ENCODE measurements around the gene CCL20.

The CCL20 gene

DNA sequence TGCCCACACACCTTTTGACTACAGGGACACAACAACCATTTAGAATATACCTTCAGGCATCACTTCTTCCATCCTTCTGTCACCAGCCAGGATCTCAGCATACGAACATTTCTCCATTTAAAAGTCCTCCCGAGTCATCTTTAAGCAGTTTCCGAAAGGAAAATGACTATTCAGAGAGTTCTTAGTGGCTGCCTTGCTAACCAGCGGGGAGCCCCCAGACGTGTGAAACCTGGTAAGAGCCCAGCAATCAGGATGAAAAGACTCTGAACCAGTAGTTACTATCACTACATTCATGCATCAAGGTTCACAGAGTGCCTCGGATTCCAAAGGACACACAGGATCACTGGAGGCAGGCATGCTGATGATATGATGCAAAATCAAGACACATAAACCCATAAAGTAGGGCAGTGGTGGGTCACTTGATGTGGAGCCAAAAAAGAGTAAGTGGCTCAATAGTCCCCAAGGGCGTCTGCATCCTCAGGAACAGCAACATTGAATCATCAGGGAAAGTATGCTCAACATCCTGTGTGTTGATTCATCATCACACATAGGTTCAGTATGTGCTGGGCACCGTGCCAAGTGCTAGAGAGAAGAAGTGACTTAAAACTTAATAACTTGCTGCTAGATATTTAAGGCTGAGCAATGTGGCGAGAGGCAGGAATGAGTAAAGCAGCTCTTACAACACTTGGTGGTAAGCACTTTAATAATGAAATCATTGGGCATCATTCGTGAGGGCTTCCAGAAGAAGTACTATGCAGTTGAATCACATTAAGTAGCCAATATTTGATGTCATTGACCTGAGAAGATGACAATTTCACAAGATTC is 4.4 kb downstream of the CCL20 start:
- TF ChIP-seq TCF12 (IDR thresholded peaks at IDR 0.05; ENCODE audit: low read depth) = peak; percentile 83
- TF ChIP-seq, protein P1, sequence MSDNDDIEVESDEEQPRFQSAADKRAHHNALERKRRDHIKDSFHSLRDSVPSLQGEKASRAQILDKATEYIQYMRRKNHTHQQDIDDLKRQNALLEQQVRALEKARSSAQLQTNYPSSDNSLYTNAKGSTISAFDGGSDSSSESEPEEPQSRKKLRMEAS (IDR thresholded peaks at IDR 0.05) = 0 out of 2 replicates have a peak, but pooled peaks have one; percentile 15
- peak; percentile 55 for TF ChIP-seq CEBPB (IDR thresholded peaks at IDR 0.05)
- TF ChIP-seq EGR1 (IDR thresholded peaks at IDR 0.05) = no peak
- TF ChIP-seq NFIC (IDR thresholded peaks at IDR 0.05) = peak; percentile 97
- TF ChIP-seq EP300 (IDR thresholded peaks at IDR 0.05; ENCODE audit: borderline replicate concordance) = peak; percentile 94
- TF ChIP-seq, protein P2, sequence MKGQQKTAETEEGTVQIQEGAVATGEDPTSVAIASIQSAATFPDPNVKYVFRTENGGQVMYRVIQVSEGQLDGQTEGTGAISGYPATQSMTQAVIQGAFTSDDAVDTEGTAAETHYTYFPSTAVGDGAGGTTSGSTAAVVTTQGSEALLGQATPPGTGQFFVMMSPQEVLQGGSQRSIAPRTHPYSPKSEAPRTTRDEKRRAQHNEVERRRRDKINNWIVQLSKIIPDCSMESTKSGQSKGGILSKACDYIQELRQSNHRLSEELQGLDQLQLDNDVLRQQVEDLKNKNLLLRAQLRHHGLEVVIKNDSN (IDR thresholded peaks at IDR 0.05) = no peak
- no peak for TF ChIP-seq YY1 (IDR thresholded peaks at IDR 0.05; ENCODE audit: low read depth)
- TF ChIP-seq CREB1 (IDR thresholded peaks at IDR 0.05; ENCODE audit: low read depth) = no peak
- peak; percentile 77 for TF ChIP-seq FOXM1 (IDR thresholded peaks at IDR 0.05; ENCODE audit: borderline replicate concordance, low read depth)
- TF ChIP-seq TEAD4 (IDR thresholded peaks at IDR 0.05) = peak; percentile 78

GRCh38 chr2:227818675-227819397 is 5.2 kb downstream of the CCL20 start:
- TF ChIP-seq YY1 (IDR thresholded peaks at IDR 0.05; ENCODE audit: low read depth) (no peak), CEBPB (IDR thresholded peaks at IDR 0.05) (peak; percentile 47; the same call in 1 of the 2 replicates), CREB1 (IDR thresholded peaks at IDR 0.05; ENCODE audit: low read depth) (no peak), TEAD4 (IDR thresholded peaks at IDR 0.05) (no peak), TAF1 (IDR thresholded peaks at IDR 0.05; ENCODE audit: low read depth) (no peak), EP300 (IDR thresholded peaks at IDR 0.05; ENCODE audit: borderline replicate concordance) (no peak), FOXM1 (IDR thresholded peaks at IDR 0.05; ENCODE audit: borderline replicate concordance, low read depth) (no peak)

DNA sequence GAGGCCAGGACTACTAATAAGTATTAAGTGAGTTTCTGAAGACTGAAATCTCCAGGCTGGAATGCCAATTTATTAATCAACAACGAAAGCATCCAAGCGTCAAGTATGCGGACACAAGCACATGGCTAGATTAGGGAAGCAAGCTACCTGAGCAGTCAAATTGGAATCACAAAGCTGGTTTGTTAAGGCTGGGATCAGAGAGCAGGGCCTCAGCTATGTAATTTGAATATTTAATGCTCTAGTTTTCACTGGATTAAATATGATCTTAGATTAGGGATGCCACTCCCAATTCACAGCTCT is 5.7 kb downstream of the CCL20 start:
- TF ChIP-seq EP300 (IDR thresholded peaks at IDR 0.05; ENCODE audit: borderline replicate concordance) = no peak
- TF ChIP-seq, protein P1 (IDR thresholded peaks at IDR 0.05) = peak; percentile 37; the same call in 1 of the 2 replicates

DNA sequence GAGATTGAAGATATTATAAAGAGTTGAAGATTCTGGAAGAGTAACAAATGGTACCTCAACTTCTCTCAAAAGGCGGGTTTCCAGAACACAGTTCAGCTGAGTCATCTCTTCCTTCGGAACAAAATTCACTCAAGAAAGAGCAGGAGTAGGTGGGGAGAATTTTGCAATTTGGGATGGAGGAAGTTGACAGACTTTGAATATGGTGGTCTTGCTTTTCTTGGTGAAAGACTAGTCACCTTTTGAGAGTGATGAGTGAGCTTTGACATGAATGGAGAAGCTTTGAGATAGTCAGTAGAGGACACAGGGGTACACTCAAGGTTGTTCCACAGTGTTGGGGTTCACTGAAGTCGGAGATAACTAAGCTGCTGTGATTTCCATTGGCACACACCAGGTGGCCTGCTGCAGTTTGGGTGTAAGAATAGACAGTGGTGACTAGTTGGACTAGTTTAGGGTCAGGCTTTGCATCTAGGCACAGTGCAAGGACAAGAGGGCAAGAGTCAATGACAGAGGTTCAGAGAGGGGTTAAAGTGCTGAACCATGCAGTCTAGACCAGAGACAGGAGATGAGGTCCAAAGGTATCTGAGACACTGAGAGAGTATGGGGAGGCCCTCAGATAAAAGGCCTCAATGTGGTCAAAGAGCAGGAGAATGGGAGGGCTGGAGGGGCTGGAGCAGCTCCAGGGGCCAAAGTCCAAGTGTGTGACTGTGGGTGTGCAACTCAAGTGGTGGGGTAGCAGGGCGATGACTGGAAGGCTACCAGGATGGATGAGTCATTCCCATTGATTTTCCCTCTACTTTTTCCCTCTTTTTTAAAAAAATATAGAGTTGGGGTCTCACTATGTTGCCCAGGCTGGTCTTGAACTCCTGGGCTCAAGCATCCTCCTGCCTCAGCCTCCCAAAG is 7.7 kb downstream of the CCL20 start:
- TF ChIP-seq EP300 (IDR thresholded peaks at IDR 0.05; ENCODE audit: borderline replicate concordance) (no peak), CREB1 (IDR thresholded peaks at IDR 0.05; ENCODE audit: low read depth) (no peak), RAD21 (IDR thresholded peaks at IDR 0.05; ENCODE audit: low read depth) (no peak), CEBPB (IDR thresholded peaks at IDR 0.05) (no peak), YY1 (IDR thresholded peaks at IDR 0.05; ENCODE audit: low read depth) (no peak), FOXM1 (IDR thresholded peaks at IDR 0.05; ENCODE audit: borderline replicate concordance, low read depth) (no peak), NFIC (IDR thresholded peaks at IDR 0.05) (no peak), TEAD4 (IDR thresholded peaks at IDR 0.05) (no peak), TAF1 (IDR thresholded peaks at IDR 0.05; ENCODE audit: low read depth) (no peak), EGR1 (IDR thresholded peaks at IDR 0.05) (no peak)
- TF ChIP-seq, protein P2 (IDR thresholded peaks at IDR 0.05) = no peak
- TF ChIP-seq, protein P3, sequence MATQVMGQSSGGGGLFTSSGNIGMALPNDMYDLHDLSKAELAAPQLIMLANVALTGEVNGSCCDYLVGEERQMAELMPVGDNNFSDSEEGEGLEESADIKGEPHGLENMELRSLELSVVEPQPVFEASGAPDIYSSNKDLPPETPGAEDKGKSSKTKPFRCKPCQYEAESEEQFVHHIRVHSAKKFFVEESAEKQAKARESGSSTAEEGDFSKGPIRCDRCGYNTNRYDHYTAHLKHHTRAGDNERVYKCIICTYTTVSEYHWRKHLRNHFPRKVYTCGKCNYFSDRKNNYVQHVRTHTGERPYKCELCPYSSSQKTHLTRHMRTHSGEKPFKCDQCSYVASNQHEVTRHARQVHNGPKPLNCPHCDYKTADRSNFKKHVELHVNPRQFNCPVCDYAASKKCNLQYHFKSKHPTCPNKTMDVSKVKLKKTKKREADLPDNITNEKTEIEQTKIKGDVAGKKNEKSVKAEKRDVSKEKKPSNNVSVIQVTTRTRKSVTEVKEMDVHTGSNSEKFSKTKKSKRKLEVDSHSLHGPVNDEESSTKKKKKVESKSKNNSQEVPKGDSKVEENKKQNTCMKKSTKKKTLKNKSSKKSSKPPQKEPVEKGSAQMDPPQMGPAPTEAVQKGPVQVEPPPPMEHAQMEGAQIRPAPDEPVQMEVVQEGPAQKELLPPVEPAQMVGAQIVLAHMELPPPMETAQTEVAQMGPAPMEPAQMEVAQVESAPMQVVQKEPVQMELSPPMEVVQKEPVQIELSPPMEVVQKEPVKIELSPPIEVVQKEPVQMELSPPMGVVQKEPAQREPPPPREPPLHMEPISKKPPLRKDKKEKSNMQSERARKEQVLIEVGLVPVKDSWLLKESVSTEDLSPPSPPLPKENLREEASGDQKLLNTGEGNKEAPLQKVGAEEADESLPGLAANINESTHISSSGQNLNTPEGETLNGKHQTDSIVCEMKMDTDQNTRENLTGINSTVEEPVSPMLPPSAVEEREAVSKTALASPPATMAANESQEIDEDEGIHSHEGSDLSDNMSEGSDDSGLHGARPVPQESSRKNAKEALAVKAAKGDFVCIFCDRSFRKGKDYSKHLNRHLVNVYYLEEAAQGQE (IDR thresholded peaks at IDR 0.05; ENCODE audit: low read depth) = no peak
- TF ChIP-seq, protein P1 (IDR thresholded peaks at IDR 0.05) = no peak

DNA sequence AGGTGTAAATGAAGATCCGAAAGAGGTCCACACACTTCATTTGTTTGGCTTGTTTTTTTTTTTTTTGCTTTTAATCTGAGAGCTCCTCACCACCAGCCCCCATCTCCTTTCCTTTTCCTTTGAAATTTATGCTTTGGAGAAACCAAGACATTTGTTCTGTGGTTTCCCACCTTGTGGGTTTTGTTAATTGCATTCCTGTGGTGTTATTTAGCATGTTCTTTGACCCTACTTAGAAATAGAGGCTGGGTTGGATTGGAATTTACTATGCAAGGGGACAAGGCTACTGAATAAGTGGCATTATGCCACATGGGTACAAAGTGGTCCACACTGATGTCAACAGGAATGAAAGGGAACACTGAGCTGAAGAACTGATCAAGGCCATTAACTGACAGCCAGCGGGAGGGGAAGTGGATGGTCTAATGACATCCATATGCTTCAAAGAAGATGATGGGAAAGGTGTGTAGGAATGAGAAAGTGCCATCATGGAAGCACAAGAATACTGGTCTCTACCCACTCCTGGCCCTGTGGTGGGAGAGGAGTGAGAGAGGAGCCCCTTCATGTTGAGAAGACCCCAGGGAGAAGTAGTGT is 8.9 kb downstream of the CCL20 start:
- no peak for TF ChIP-seq ZBTB7A (IDR thresholded peaks at IDR 0.05; ENCODE audit: low read depth)
- no peak for TF ChIP-seq TEAD4 (IDR thresholded peaks at IDR 0.05)
- TF ChIP-seq TAF1 (IDR thresholded peaks at IDR 0.05; ENCODE audit: low read depth) = no peak
- TF ChIP-seq, protein P1 (IDR thresholded peaks at IDR 0.05) = no peak
- no peak for TF ChIP-seq RAD21 (IDR thresholded peaks at IDR 0.05; ENCODE audit: low read depth)
- TF ChIP-seq CREB1 (IDR thresholded peaks at IDR 0.05; ENCODE audit: low read depth) = no peak
- no peak for TF ChIP-seq TCF12 (IDR thresholded peaks at IDR 0.05; ENCODE audit: low read depth)
- TF ChIP-seq, protein P2 (IDR thresholded peaks at IDR 0.05) = no peak
- TF ChIP-seq, protein P3 (IDR thresholded peaks at IDR 0.05; ENCODE audit: low read depth) = no peak
- TF ChIP-seq EP300 (IDR thresholded peaks at IDR 0.05; ENCODE audit: borderline replicate concordance) = no peak
- no peak for TF ChIP-seq EGR1 (IDR thresholded peaks at IDR 0.05)
- TF ChIP-seq FOXM1 (IDR thresholded peaks at IDR 0.05; ENCODE audit: borderline replicate concordance, low read depth) = no peak
- TF ChIP-seq NFIC (IDR thresholded peaks at IDR 0.05) = no peak
- no peak for TF ChIP-seq CEBPB (IDR thresholded peaks at IDR 0.05)
- TF ChIP-seq YY1 (IDR thresholded peaks at IDR 0.05; ENCODE audit: low read depth) = no peak
